ENCODE data around the gene C5orf58.
A peak's percentile ranks its signal among the peaks of the same experiment; 100 is the strongest.

C5orf58 gene

DNA sequence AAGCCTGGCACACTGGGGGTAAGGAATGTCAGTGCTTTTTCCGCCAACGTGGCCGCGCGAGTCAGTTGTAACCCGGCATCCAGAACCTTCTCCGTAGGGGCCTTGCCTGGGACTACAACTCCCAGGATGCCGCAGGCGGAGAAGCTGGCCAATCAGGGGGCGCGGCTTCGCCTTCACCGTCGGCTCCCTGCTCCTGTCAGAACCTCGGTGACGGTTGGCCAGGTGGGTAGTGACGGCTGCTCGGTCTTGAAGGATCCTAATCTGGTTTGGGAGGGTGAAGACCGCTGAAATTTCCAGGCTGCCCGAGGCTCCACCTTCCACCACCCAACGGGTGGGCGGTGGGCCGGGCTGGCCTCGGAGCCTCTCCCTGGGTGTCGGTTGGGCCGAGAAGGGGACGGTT, at the start of gene C5orf58:
Gene C5orf58, plus strand, starts transcription at position 200 of the 400 bp plus-strand sequence. CDS start 1,992 bp downstream, outside the sequence.
- no peak for DNase-seq (ENCODE audit: low read depth, low spot score)

DNA sequence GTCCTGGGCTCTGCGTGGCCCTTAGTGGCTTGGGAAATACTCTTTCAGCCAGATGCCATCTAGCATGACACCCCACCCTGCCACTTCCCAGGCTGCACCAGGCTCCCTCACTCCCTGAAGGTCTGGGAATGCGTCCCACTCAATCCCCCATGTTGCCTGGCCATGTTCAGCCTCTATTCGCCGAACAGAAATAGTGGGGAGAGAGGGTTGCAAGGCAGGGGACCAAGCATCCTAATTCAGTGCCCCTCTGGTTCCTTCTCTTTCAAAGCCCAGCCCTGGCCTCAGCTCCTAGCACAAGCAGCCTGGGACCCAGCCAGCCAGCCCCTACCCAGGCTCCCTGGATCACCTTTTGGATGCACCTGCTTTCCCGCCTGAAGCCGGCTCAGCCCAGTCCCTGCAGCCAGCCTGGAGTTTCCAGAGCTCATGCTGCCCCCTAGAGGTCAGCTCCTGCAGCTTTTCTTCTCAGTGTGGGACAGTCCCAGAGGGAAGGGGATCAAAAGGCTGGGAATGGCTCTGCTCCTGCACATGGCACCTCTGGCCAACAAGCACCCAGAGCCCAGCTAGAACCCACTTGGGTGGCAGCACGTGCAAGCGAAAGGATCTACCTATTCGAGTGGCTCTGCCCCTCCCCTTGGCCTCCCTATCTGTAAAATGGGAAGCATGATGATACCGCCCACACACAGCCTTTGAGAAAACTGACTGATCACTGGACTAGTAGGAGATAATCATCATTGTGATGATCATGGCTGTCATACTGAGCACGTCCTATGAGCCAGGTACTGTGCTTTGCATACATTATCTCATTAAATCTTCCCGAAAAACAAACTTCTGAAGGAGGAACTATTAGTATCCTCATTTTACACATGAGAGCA, 48.7 kb upstream of the C5orf58 start:
- DNase-seq (ENCODE audit: low read depth, low spot score) = peak; percentile 59

DNA sequence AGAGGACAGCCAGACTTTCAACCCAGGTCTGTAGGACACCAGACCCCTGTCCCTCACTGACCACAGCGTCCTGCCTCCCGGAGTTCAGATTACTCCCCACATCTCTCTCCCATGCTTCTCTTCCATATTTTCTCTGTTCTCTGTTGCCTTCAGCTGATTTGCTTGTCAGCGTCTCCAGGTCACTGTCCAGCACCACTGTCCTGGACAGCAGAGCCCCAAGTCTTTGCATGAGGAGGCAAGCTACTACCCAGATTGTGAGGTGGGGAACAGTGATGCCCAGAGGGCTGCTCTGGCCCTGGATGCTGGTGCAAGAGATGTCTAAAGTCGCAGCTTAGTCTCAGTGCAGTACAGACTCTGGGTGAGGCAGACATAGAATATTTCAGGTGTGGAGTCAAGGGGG, 48.0 kb upstream of the C5orf58 start:
- DNase-seq (ENCODE audit: low read depth, low spot score) = no peak

GRCh38 chr5:170186156-170186555, 46.6 kb upstream of the C5orf58 start:
- DNase-seq (ENCODE audit: low read depth, low spot score) = no peak

DNA sequence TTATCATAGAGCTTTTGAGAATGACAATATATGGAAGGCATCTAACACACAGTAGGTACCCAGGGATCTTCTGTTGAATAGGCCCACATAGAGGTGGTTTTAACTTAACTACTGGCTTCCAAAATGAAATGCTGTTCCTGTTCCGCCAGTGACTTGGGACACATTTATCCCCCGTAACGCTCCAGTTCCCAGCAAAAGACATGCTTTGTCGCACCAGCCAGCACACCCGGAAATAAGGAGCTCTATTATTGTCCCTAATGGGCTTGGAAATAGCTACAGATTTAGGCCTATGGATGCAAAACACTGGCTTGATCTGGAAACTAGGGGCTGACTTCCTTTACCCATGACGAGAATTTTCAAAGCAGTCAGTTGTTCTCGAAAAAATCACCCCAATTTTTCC, 45.9 kb upstream of the C5orf58 start:
- no peak for DNase-seq (ENCODE audit: low read depth, low spot score)

GRCh38 chr5:170190436-170191134, 42.2 kb upstream of the C5orf58 start:
- DNase-seq (ENCODE audit: low read depth, low spot score) = no peak

GRCh38 chr5:170192829-170193228, 40.0 kb upstream of the C5orf58 start:
- DNase-seq (ENCODE audit: low read depth, low spot score) = no peak

- no peak for DNase-seq (ENCODE audit: low read depth, low spot score)
Measured at GRCh38 chr5:170195961-170196360, 36.8 kb upstream of the C5orf58 start.

DNA sequence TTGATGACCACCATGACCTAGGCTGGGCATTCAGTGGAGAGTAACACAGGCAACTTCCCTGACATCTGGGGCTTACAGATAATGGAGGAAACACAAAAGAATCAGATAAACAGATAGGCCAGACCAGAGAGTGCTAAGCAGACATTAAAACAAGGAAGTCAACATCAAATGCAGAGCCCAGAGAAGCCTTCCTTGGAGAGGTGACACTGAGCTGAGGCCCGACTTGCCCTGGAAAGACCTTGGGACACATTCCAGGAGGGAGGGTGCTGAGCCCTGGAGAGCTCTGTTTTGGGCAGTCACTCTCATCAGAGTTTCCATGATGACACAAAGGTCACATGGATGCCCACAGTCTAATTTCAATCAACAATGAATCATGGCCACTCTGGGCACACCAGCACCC, 31.9 kb upstream of the C5orf58 start:
- no peak for DNase-seq (ENCODE audit: low read depth, low spot score)

DNA sequence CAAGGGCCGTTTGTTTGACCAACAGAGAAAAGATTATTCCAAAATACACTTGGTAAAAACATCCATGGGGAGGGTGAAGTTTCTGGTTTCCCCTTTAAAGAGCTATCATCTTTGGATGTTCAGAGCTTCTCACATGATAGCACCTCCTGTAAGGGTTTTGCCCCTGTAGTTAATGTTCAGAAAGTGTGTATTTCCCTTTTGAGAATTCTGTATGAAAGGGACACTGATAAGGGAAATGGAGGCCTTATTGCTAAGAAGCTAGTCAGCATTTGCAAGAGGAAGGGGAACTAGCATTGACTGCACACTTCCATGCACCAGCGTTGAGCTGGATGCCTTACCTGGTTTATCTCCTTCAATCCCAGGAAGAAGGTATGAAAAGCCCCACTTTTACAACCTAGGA, 31.5 kb upstream of the C5orf58 start:
- DNase-seq (ENCODE audit: low read depth, low spot score) = no peak

DNA sequence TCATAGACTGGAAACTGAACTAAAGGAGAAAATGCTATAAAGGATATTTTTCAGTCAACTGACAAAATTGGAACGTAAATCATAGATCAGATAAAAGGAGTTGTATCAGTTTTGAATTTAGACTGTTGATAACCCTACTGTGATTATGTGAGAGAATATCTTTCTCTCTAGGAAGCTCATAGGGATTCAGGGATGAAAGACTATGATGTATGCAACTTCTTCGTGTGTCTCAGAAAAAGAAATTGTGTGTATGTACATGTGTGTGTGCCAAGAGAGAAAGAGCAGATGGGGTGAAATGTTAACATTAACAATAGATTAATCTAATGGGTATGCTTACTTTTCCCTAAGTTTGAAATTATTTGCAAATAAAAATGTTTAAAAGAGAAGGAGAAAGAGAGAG, 30.7 kb upstream of the C5orf58 start:
- no peak for DNase-seq (ENCODE audit: low read depth, low spot score)

DNA sequence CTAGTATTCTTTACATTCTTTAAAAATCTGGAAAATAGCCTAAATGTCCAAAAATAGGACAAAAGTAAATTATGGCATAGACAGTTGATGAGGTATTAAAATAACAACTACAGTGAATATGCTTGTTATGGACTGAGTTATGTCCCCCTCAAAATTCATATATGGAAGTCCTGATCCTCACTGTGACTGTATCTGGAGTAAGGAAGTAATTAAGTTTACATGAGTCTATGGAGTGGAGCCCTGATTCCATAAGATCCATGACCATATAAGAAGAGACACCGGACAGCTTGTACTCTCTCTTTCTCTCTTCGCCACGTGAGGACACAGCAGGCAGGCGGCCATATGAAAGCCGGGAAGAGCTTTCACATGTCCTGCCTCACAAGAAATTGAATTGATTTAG, 28.6 kb upstream of the C5orf58 start:
- no peak for DNase-seq (ENCODE audit: low read depth, low spot score)

- DNase-seq (ENCODE audit: low read depth, low spot score) = no peak
Measured at GRCh38 chr5:170206216-170206615, 26.6 kb upstream of the C5orf58 start.

DNA sequence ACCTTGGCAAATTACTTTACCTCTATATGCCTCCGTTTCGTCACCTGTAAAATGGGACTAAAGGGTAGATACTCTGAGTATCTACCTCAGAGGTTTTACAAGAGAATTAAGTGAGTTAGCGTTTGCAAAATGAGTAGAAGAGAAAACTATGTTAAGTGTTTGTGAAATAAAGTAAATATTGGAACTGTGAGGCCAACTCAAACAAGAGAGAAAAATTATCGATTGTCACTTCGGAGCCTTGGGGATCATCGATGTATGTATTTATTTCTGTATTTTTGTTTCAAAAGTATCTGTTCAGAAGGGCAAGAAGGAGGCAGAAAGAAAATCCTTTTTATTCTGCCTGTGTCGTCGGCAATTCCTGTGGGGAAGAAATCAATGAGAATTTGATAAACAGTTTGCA, 25.8 kb upstream of the C5orf58 start:
- no peak for DNase-seq (ENCODE audit: low read depth, low spot score)

GRCh38 chr5:170211575-170212334, 21.0 kb upstream of the C5orf58 start:
- DNase-seq (ENCODE audit: low read depth, low spot score) = no peak

GRCh38 chr5:170216257-170216864, 16.4 kb upstream of the C5orf58 start:
- DNase-seq (ENCODE audit: low read depth, low spot score) = no peak

GRCh38 chr5:170217831-170218230, 15.0 kb upstream of the C5orf58 start:
- DNase-seq (ENCODE audit: low read depth, low spot score) = no peak

DNA sequence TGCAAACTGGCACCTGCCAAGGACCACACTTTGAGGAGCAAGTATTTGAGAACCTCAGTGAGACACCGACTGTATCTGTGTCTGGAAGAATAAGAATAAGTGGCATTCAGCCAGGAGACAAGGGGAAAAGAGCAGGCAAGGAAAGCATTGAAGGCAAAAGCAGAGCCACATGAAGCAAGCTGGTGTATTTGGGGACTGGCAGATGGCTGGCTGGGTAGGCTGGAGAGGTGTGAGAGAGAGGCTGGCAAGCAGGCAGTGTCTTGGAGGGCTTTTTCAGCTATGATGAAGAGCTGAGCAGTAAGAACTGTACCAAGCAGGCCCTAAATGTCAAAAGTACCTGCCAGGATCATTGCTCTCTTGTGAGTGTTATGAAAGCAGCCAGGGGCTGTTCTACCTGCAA, 14.1 kb upstream of the C5orf58 start:
- no peak for DNase-seq (ENCODE audit: low read depth, low spot score)

DNA sequence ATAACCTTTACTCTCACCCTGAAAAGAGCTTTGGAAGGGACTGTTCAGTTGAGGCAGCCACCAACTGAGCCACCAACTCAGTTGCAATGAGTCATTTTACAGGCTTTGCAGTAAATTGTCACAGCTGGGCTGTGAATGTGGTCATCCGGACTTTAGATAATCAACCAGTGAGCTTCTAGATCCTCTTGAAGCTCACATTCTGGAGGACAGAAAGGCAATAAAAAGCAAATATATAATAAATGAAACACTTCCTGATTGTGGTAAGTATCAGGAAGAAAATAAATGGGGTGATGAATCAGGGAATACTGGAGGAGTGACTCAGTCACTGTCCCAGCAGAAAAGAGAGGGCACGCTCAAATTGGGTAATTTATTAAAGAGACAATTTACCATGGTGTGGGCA, 13.2 kb upstream of the C5orf58 start:
- no peak for DNase-seq (ENCODE audit: low read depth, low spot score)

GRCh38 chr5:170220191-170220590, 12.6 kb upstream of the C5orf58 start:
- DNase-seq (ENCODE audit: low read depth, low spot score) = no peak

- DNase-seq (ENCODE audit: low read depth, low spot score) = no peak
Measured at GRCh38 chr5:170221327-170221741, 11.5 kb upstream of the C5orf58 start.

DNA sequence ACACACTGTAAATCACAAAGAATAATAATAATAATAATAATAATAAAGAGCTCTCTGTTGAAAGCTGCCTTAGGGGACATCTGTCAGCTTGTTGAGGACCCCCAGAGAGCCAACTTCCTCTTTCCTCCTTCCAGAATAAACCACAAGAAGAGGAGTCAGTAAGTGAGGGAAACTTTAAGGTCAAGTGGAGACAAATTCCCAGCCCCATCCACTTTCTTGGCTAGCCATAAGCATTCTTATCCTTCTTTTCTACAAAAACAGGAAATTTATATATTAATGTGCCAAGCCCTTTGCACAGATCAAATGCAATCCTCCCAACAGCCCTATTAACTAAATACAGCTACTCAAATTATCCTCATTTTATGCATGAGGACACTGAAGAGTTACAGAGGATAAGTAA, 9.4 kb upstream of the C5orf58 start:
- DNase-seq (ENCODE audit: low read depth, low spot score) = no peak

All from iPS DF 19.7 (cell line).